HL-60 (cell line): ENCODE results near the gene UBXN7.

Experiments used
- DNase-seq, 2 experiments: peaks; one replicate each; pipeline ENCODE4 v3.0.0-alpha.2; 2010 to 2020; ENCODE audit warnings: low read depth in 1 of 2, low spot score in 1 of 2
- H3K27ac ChIP-seq: fragments of 250-450 bp; sonication (Bioruptor Pico); replicated peaks from 2 replicates; pipeline ENCODE4 v1.5.1; 2020; ENCODE audit warnings: mild to moderate bottlenecking, moderate library complexity
- H3K27me3 ChIP-seq: fragments of 250-450 bp; sonication (Bioruptor Pico); 2 replicates; pipeline ENCODE4 v1.5.1; 2021; ENCODE audit warnings: mild to moderate bottlenecking, moderate library complexity; ENCODE audit not compliant: insufficient read depth, poor library complexity, severe bottlenecking
- H3K4me3 ChIP-seq: replicated peaks from 2 replicates; pipeline ENCODE4 v1.5.1; 2011; ENCODE audit warnings: mild to moderate bottlenecking, control low read depth, low read length; ENCODE audit not compliant: insufficient read depth
- CTCF ChIP-seq: IDR thresholded peaks from one replicate; pipeline ENCODE4 v1.5.1; 2011; ENCODE audit warnings: low read length, control low read depth, inconsistent platforms; ENCODE audit not compliant: insufficient read depth
- GABPA ChIP-seq: IDR thresholded peaks from 2 replicates; pipeline ENCODE4 v1.6.1; 2012; ENCODE audit warnings: low read depth
- POLR2AphosphoS5 ChIP-seq: IDR thresholded peaks from 2 replicates; pipeline ENCODE4 v1.6.1; 2012; ENCODE audit warnings: low read depth
- REST ChIP-seq: IDR thresholded peaks from 2 replicates; pipeline ENCODE4 v1.6.1; 2012; ENCODE audit warnings: low read depth; ENCODE audit not compliant: insufficient replicate concordance
- SPI1 ChIP-seq: IDR thresholded peaks from 2 replicates; pipeline ENCODE4 v1.6.1; 2012; ENCODE audit warnings: low read depth, mild to moderate bottlenecking, borderline replicate concordance
- long read RNA-seq: library from polyadenylated mRNA; unstranded; transcript quantifications from one replicate; pipeline ENCODE4 v2.0.0, GENCODE V29; 2020

The UBXN7 gene
- long read RNA-seq, full-length matches to known transcripts: 107 of 146 reads
- long read RNA-seq, partial matches to known transcripts: 3 of 146 reads
- long read RNA-seq, other reads (novel, unspliced or antisense): 36 of 146 reads

- TF ChIP-seq REST: no peak
- peak; percentile 56 for TF ChIP-seq POLR2AphosphoS5
- no peak for TF ChIP-seq CTCF
- H3K4me3 ChIP-seq: peak within 1 kb of the TSS; percentile 99
- DNase-seq: peak; percentile 87 to 92
- no peaks in the 10 kb centered on the region for H3K27me3 ChIP-seq
- H3K27ac ChIP-seq: peak within 1 kb of the TSS; percentile 80
Measured at GRCh38 chr3:196432137-196432879, at the start of gene UBXN7. Gene UBXN7, minus strand, starts transcription at chr3:196432427. Its CDS starts 28 bp downstream, at chr3:196432399.

GRCh38 chr3:196477678-196478077 is 45.5 kb upstream of the UBXN7 start:
- TF ChIP-seq SPI1 (no peak), REST (no peak), POLR2AphosphoS5 (no peak), CTCF (no peak), GABPA (no peak)
- no peak overlapping the region for H3K27ac ChIP-seq
- no peak for DNase-seq
- H3K4me3 ChIP-seq: no peak overlapping the region
- H3K27me3 ChIP-seq: no peaks in the 10 kb centered on the region

GRCh38 chr3:196472286-196472685 is 40.1 kb upstream of the UBXN7 start:
- Histone ChIP-seq H3K4me3 (no peak overlapping the region), H3K27ac (no peak overlapping the region), H3K27me3 (no peaks in the 10 kb centered on the region)
- DNase-seq: no peak
- TF ChIP-seq POLR2AphosphoS5 (no peak), GABPA (no peak), SPI1 (no peak), CTCF (no peak), REST (no peak)
